ENCODE data around the gene DMAP1.

DMAP1 gene

GRCh38 chr1:44229435-44230167 is 16.3 kb downstream of the DMAP1 start:
- no peak for DNase-seq (ENCODE audit: low read depth)

DNA sequence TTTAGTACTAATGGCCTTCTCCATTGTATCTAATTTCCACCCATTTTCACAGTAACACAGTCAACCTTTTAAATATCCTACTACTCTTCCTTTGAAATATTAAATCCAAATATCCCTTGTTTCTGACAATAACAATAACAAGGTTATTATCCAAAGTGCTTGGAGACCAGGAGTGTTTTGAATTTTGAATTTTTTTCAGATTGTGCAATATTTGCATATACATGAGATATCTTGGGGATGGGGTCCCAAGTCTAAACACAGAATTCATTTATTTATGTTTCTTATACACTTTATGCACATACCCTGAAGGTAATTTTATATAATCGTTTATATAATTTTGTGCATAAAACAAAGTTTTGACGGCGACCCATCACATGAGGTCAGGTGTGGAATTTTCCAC is 17.5 kb downstream of the DMAP1 start:
- DNase-seq (ENCODE audit: low read depth): no peak

DNA sequence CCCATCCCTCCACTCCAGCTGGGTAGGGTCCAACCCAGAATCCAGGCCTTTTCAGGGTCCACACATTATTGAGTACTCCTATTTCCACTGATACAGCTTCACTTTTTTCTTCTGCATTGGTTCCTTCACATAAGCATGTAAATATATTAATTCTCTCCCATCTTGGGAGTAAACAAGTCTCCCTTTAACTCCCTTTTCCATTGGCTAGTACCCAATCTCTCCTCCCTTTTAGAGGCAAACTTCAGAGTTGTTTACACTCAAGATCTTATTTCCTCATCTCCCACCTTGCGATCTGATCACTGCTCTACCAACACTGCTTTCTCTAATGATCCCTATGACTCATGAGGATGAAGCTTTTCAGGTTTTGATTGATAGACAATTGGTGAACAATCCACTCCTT is 20.3 kb downstream of the DMAP1 start:
- DNase-seq (ENCODE audit: low read depth): no peak

GRCh38 chr1:44235808-44236207 is 22.5 kb downstream of the DMAP1 start:
- no peak for DNase-seq (ENCODE audit: low read depth)

DNA sequence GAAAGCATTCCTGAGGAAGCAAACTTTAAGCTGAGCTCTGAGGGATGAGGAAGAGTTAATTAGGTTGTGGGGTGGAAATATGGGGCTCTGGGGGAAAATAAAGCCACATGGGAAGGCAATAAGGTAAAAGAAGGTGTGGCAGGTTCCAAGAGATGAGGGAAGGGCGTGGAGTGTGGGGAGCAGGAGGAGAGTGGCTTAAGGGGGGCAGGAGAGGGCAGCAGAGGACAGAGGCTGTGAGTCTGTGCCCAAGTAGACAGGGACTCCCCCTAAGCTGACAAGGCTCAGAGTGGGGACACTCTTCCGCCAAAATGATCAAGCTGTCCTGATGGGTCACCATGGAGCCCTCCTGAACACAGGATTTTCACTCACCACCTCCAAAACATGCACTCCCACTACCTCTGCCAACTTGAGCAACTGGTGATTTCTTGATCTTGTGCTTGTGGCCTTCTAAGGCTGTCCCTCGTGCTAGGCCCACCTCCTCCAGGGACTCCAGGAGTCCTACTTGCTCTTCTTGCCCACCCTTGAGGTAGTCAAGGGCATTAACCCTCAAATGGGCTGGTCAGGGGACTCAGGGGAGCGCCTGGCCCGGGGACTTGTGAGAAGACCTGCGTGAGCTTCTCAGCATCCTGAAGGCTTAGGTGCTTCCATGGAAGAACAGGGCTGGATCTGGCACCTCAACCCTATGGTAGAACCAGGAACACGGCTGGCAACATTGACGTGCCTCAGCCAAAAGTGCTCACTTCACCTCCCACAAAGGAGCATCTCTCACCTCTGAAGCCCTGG is 23.4 kb downstream of the DMAP1 start:
- DNase-seq (ENCODE audit: low read depth): no peak

GRCh38 chr1:44237721-44238457 is 24.6 kb downstream of the DMAP1 start:
- peak; percentile 28 for DNase-seq (ENCODE audit: low read depth)

DNA sequence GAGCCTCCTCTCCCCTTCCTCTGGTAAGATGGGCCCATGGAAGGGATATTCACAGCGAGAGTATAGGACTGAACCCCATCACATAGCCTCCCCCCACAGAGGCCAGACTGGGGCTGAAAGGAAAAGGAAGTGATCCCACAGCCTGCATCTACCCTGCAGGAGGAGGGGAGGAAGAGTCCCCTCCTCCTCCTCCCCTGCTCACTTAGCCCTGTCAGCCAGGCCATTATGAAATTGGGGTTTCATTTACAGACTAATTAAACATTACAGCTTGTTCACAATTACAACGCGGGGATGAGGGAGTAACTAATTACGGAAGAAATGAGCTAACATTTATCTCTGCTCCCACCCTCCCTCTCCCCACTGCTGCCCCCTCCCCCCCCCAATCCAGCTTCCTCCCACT is 25.4 kb downstream of the DMAP1 start:
- no peak for DNase-seq (ENCODE audit: low read depth)

DNA sequence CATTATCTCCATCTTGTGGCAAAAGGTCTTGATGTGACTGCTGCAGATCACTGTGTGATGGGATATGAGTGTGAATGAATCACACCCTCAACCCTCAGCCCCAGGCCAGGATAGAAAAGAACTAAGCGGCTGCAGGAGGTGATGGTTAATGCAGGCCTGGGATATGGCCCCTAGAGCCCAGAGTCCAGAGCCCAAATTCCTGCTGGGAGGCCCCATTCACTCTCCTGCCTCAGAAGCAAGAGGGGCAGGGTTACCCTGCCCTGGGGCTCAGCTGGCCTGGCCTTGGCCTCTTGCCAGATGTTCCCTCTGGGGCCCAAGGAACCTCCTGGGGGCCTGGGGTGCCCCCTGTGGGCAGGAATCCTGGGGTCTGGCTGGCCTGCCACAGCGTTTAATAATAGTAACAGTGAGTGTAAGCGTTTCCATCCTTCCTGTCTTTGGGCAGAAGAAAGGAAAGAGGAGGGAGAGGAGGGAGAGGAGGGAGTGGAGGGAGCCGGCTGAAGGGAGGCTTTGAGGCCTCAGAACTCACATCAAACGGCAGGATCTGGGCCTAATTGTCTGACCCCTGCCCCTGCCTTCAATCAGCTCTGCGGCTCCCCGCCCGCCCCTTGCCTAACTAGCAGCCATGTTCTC is 26.2 kb downstream of the DMAP1 start:
- DNase-seq (ENCODE audit: low read depth): no peak

GRCh38 chr1:44239961-44240371 is 26.7 kb downstream of the DMAP1 start:
- DNase-seq (ENCODE audit: low read depth): no peak

DNA sequence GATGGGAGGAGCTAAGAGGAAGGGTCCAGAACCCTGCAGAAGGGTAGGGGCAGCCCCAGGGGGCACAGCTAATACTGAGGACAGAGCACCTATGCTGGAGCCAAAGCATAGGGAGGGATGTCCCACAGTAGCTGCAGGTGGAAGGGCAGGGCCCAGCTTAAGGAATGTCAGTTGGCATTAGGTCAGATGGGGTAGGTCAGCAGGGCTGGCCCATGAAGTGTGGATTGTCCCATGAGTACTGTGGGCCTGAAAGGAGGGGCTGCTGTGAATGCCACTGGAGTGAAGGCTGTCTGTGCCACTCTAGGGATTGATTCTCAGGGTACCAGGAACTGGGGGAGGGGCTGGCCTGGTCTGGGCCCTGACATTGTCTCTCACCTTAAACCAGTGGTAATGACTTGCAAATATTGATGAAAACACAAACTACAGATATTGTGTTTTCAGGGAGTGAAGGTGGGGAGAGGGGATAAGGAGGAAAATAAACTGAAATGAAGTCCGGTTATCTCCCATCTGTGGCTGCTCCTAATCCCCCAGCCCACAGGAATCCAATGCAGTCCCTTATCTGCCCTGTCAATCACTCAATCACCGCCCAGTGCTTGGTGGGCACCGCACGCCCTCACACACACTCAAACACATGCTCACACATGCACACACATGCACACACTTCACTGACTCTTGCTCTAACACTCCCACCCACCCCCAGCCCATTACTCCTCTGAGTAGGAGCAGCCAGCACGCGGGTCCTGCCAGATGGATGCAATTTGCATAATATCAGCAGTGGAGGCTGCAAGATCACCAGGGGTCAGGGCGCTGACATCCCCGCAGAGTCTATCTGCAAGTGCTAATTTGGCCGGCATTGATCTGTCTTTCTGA is 27.8 kb downstream of the DMAP1 start:
- DNase-seq (ENCODE audit: low read depth): no peak

GRCh38 chr1:44242746-44243145 is 29.5 kb downstream of the DMAP1 start:
- DNase-seq (ENCODE audit: low read depth): no peak

- DNase-seq (ENCODE audit: low read depth): no peak
These were observed 30.7 kb downstream of the DMAP1 start for GRCh38 chr1:44243782-44244495.

- DNase-seq (ENCODE audit: low read depth): no peak
These were observed 31.7 kb downstream of the DMAP1 start for GRCh38 chr1:44244986-44245385.

DNA sequence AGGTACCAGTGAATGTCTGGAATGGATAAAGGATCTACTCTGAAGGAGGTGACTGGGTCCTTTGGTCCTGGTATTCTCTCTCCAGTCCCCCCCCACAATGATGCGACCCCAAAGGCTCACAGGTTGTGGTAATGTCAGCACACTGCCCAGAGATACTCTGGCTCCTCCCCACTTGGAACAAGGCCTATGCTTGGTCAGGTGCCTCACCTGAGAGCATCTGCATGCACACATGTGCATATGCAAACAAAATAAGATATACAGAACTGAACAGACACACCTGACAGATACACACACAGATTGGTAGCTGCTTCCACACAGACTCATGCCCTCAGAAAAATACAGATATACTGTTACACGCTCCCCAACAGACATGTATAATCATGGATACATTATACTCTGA is 33.5 kb downstream of the DMAP1 start:
- DNase-seq (ENCODE audit: low read depth): no peak

DNA sequence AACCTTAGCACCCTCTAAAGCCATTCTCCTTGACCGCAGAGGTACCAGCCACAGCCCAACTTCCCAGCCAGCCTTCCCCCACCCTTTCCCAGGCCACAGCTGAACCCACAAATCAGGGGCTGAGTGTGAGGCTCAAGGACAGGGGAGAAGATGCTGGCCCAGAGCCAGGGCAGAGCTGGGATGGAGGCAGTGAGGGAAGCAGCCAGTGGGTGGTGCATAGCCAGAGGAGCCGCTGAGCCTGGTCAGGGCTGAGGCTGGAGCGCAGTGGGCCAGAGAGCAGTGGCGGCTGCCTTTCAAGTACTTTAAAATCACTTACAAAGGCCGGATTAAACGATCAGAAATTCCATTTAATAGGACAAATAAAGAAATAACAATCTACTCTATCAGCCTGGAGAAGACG is 36.3 kb downstream of the DMAP1 start:
- DNase-seq (ENCODE audit: low read depth): no peak

DNA sequence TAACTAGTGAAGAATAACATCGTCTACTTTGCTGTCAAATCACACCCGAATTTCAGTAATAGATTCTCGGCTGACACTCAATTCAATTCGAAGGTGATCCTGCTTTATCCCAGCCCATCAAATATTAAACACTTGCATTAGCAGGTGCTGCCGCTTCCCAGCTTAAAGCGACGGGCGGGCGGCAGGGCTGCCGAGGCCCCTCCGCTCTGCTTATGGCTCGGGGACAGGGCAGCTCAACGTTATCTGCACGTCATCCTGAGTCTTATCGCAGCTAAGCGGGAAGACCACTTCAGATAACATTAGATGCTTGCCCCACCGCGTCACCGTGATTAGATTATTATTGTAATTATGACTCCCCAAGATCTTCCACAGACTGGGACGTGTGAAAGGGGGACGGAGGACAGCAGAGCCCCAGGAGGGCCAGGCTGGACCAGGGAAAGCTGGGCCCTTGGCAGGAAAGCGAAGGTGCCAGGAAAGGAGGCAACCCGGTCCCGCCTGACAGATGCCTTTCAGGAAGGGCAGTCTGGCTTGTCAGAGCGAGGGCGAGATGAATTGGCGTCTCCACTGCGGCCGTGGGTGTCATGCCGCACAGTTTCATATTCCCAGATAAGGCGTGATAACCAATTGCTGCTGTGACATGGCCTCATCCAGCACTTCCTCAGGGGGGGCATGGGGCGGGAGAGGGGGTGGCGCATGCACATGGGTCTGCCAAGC is 37.0 kb downstream of the DMAP1 start:
- DNase-seq (ENCODE audit: low read depth): no peak

DNA sequence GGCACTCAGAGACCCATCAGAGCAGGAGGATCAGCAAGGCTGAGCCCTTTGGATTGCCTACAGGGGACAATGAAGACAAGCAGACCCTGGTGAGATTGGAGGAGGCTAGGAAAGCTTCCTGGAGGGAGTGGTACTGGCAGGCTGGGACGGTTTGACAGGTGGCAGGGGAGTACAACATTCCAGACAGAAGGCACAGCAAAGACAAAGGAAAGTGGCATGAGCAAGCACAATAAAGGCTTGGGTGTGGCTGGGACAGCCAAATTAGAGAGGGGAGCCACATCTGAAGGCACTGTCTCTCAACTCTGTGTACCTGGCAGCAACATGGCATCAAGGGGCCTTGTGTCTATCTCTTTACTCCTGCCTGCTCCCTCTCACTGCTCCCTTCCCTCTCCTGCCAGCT is 38.2 kb downstream of the DMAP1 start:
- no peak for DNase-seq (ENCODE audit: low read depth)

- DNase-seq (ENCODE audit: low read depth): no peak
These were observed 38.9 kb downstream of the DMAP1 start for GRCh38 chr1:44251989-44252671.

DNA sequence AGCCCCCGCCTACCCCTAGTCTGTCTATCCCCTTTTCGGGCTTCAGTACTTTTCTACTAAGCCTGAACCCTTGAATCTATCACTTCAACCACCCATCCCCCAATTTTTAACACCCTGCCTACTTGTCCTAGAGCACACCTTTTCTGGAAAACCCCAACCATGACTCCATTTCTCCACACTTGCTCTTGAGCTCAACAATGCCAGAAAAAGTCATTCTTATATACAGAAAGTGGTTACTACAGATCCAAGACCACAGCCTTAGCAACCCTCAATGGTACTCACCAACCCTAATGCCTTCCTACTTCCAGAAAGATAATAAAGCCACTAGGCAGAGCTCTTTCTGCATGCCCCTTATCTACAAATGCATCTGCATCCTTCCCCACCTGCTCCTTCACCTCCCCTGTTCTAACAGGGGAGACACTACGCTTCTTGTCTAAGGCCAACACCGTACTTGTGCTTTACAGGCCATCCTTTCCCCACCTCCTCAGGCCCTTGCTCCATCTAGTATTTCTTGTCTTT is 41.2 kb downstream of the DMAP1 start:
- no peak for DNase-seq (ENCODE audit: low read depth)
